ENCODE results near the gene PAK1. TPM values are rescaled to one million over a fixed set of nuclear protein-coding genes. Genes with fewer than 3 reads are reported as not detected.
A peak's percentile ranks its signal among the peaks of the same experiment; 100 is the strongest.

The PAK1 gene
- total RNA-seq = 10 to 100 TPM; 85.7 to 91.5 TPM

DNA sequence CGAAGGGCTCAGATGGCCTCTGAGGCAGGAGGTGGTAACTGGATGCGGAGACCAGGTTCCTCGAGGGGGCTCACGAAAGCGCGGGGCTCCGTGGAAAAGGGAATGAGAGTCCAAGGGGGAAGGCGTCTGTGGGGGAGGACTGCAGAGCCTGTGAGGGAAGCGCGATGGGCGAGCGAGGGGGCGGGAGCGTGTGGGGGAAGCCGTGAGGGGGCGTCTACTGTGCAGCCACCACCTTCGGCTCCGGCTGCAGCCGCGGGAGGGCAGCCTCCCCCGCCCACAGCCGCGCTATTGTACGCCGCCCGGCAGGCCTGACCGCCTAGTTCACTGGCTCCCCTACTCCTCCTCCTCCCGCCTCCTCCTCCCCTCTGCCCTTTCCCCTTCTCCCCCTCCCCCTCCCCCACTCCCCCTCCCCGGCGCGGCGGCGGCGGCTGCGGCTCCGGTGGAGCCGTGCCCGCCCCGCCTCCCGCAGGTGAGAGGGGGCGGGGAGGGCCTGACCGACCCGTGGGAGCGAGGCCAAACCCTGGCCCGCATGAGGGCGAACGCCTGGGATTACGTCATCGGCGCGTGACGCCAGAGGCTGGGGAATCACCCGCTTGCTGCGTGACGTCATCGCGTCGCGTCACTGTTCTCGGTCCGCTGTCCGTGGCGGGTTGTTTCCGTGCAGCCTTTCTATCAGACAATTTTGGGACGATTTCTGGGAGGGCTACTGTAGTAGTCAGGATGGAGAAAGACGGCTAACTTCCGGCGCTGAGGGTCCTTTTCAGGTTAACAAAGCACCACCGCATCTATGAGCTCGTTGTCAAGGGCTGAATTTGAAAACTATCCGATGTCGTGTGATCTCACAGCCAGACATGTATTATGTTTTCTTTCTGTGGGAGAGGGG lies at the start of gene PAK1:
Gene PAK1 (minus strand): TSS at position 294 of the 883 bp plus-strand sequence. CDS start 81,574 bp downstream, outside the sequence.
- ATAC-seq = peak; percentile 81
- peak within 1 kb of the TSS; percentile 87 for H3K27ac Mint-ChIP-seq
- ChIA-PET CTCF (interaction anchor here (1.0 to 1.1 kb wide), 3 partner anchors 24 to 62 kb away, joined by 3 to 4 read pairs (median 3); no protein-coding TSS in a partner anchor), POLR2A (interaction anchor here (1.2 kb wide), 1 partner anchor 24 kb away, joined by 3 read pairs; no protein-coding TSS in a partner anchor)
- no peaks in the 10 kb centered on the region for H3K9me3 Mint-ChIP-seq (ENCODE audit: insufficient read depth)
- H3K36me3 Mint-ChIP-seq (ENCODE audit: low read depth) = no peaks in the 10 kb centered on the region
- peaks cover 34% of the 10 kb centered on the region for H3K4me1 Mint-ChIP-seq (ENCODE audit: low read depth)
- peak; percentile 90 for DNase-seq
- H3K4me3 Mint-ChIP-seq = peak within 1 kb of the TSS; percentile 82
- peaks cover 19% of the 10 kb centered on the region for H3K27me3 Mint-ChIP-seq (ENCODE audit: low read depth)

DNA sequence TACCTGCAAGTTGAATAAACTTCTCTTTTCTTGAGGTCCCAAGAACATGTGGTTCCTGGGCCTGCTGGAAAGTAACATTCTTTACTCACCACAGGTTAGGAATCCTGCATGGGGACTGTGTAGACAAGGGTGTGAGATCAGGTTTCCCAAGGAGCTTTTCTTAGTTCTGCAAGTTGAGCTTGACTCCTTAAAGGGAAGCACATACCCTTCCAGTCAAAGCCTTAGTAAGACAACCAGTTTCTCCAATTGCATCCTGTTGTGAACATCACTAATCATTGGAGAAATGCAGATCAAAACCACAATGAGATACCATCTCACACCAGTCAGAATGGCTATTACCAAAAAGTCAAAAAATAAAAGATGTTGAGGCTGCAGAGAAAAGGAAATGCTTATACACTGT lies 48.3 kb upstream of the PAK1 start:
- DNase-seq (no peak), ATAC-seq (no peak)
- ChIA-PET CTCF (no interaction called here), POLR2A (no interaction called here)
- no peaks in the 10 kb centered on the region for H3K36me3 Mint-ChIP-seq (ENCODE audit: low read depth)
- no peak overlapping the region for H3K27ac Mint-ChIP-seq
- no peaks in the 10 kb centered on the region for H3K4me1 Mint-ChIP-seq (ENCODE audit: low read depth)
- H3K9me3 Mint-ChIP-seq (ENCODE audit: insufficient read depth) = no peaks in the 10 kb centered on the region
- no peak overlapping the region for H3K4me3 Mint-ChIP-seq
- H3K27me3 Mint-ChIP-seq (ENCODE audit: low read depth) = peaks cover 6% of the 10 kb centered on the region

DNA sequence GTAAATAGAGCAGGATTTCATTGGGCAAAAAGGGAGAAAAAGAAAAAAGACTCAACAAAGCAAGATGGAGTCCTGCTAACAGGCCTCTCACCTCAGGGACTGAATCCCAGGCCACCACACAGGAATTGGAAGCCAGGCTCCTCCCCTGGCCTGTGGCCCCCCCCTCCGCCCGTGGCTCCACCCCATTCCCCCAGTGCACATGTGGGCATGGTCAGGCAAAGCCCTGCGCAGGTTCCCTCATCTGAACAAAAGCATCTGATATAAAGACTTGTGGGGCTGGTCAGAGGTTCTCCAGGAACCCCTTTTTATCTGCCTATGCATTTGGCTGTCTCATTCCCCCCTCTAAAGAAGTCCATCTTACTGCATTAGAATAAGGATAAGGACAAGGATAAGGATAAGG lies 46.0 kb upstream of the PAK1 start:
- CTCF ChIA-PET = no interaction called here
- ATAC-seq = no peak
- H3K4me1 Mint-ChIP-seq (ENCODE audit: low read depth) = no peaks in the 10 kb centered on the region

DNA sequence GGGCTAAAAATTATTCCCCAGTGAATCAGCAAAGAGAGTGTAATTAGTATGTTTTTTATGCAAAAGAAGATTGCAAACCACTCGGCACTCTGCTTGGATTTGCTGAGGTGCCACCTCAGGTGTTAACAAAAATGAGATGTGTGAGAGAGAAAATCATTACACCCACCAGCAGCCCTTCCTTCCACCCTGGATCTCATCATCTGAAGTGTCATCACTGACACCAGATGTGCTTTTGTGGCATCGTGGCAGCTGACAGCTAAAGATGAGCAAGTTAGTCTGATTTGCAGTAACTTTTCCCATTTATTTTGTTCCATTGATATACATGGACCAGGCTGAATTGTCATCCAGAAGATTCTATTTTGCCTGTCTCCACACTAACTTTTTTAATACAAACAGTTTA lies 44.6 kb upstream of the PAK1 start:
- no peaks in the 10 kb centered on the region for H3K36me3 Mint-ChIP-seq (ENCODE audit: low read depth)
- no peak overlapping the region for H3K27ac Mint-ChIP-seq
- no peaks in the 10 kb centered on the region for H3K4me1 Mint-ChIP-seq (ENCODE audit: low read depth)
- POLR2A ChIA-PET = no interaction called here
- DNase-seq (no peak), ATAC-seq (no peak)
- CTCF ChIA-PET = no interaction called here
- H3K9me3 Mint-ChIP-seq (ENCODE audit: insufficient read depth) = no peaks in the 10 kb centered on the region
- H3K4me3 Mint-ChIP-seq = no peak overlapping the region
- H3K27me3 Mint-ChIP-seq (ENCODE audit: low read depth) = peaks cover 12% of the 10 kb centered on the region

More for the DNA sequence above, 46.0 kb upstream of the PAK1 start:
- Mint-ChIP-seq H3K36me3 (ENCODE audit: low read depth) (no peaks in the 10 kb centered on the region), H3K27me3 (ENCODE audit: low read depth) (peaks cover 9% of the 10 kb centered on the region), H3K4me3 (no peak overlapping the region), H3K9me3 (ENCODE audit: insufficient read depth) (no peaks in the 10 kb centered on the region), H3K27ac (no peak overlapping the region)
- DNase-seq = no peak
- POLR2A ChIA-PET = no interaction called here

DNA sequence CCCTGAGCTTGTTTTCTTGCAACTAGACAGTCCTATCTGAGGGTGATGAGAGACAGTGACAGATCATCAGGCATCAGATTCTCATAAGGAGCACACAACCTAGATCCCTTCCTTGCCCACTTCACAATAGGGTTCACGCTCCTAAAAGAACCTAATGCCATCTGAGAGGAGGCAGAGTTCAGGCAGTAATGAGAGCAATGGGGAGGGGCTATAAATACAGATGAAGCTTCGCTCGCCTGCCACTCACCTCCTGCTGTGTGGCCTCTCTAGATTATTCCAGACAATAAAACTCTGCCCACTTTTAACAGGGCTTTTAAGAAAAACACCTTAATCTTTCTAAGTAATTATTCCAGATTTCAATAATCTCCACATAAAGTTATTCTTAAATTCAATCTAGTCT lies 43.9 kb upstream of the PAK1 start:
- H3K36me3 Mint-ChIP-seq (ENCODE audit: low read depth) = no peaks in the 10 kb centered on the region
- H3K27ac Mint-ChIP-seq = no peak overlapping the region
- DNase-seq (no peak), ATAC-seq (no peak)
- ChIA-PET POLR2A (no interaction called here), CTCF (no interaction called here)
- H3K9me3 Mint-ChIP-seq (ENCODE audit: insufficient read depth) = no peaks in the 10 kb centered on the region
- no peaks in the 10 kb centered on the region for H3K4me1 Mint-ChIP-seq (ENCODE audit: low read depth)
- H3K27me3 Mint-ChIP-seq (ENCODE audit: low read depth) = peaks cover 12% of the 10 kb centered on the region
- no peak overlapping the region for H3K4me3 Mint-ChIP-seq

- DNase-seq = no peak
- Mint-ChIP-seq H3K4me3 (no peak overlapping the region), H3K4me1 (ENCODE audit: low read depth) (peaks cover 2% of the 10 kb centered on the region), H3K9me3 (ENCODE audit: insufficient read depth) (no peaks in the 10 kb centered on the region), H3K27me3 (ENCODE audit: low read depth) (peaks cover 13% of the 10 kb centered on the region), H3K27ac (no peak overlapping the region), H3K36me3 (ENCODE audit: low read depth) (no peaks in the 10 kb centered on the region)
- CTCF ChIA-PET = no interaction called here
- ATAC-seq = no peak
- POLR2A ChIA-PET = interaction anchor here (0.6 kb wide), 1 partner anchor 136 kb away, joined by 6 read pairs; no protein-coding TSS in a partner anchor
Observed at GRCh38 chr11:77517226-77517625, 43.3 kb upstream of the PAK1 start.

DNA sequence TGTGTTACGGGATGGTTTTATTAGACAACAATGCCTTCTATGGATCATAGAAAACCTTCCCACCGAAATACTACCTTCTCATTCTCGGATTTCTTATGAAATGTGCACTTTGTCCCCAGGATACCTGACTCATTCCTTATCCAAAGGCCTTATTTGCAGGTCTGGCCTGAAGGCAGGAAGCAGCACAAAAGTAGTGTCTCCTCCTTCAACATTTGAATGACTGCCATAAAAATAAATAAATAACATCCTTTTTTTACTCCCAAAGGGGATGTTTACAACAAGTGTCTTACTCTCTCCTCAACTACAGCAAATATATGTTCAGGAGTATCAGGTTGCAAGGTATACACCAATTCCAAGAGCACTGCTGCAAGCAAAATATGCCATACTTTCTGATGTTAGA lies 41.6 kb upstream of the PAK1 start:
- no peak for ATAC-seq
- Mint-ChIP-seq H3K4me1 (ENCODE audit: low read depth) (peaks cover 6% of the 10 kb centered on the region), H3K4me3 (no peak overlapping the region), H3K27ac (no peak overlapping the region), H3K9me3 (ENCODE audit: insufficient read depth) (no peaks in the 10 kb centered on the region), H3K36me3 (ENCODE audit: low read depth) (no peaks in the 10 kb centered on the region), H3K27me3 (ENCODE audit: low read depth) (peaks cover 25% of the 10 kb centered on the region)
- no peak for DNase-seq
- POLR2A ChIA-PET = no interaction called here
- CTCF ChIA-PET = no interaction called here

DNA sequence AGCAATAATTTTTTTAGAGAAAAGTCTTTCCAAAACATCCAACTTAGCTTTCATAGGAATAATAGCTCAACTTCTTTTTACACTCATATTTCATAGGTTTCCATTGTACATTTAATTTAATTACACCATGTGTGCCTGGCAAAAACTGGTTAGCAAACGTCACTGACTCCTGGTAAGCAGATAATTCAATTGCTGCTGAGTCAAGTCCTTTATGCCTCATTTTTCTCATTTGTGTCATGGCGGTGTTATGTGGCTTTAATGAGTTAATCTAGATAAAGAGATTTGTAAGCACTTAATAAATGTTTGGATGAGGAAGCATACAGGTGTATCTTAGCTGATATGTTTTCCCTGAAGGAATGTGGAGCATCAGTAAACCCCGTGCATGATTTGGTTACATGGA lies 41.2 kb upstream of the PAK1 start:
- Mint-ChIP-seq H3K9me3 (ENCODE audit: insufficient read depth) (no peaks in the 10 kb centered on the region), H3K27ac (no peak overlapping the region), H3K27me3 (ENCODE audit: low read depth) (peaks cover 25% of the 10 kb centered on the region), H3K4me3 (no peak overlapping the region), H3K4me1 (ENCODE audit: low read depth) (peaks cover 6% of the 10 kb centered on the region), H3K36me3 (ENCODE audit: low read depth) (no peaks in the 10 kb centered on the region)
- DNase-seq (no peak), ATAC-seq (no peak)
- ChIA-PET CTCF (no interaction called here), POLR2A (no interaction called here)

GRCh38 chr11:77512092-77512491 lies 38.2 kb upstream of the PAK1 start:
- no peak overlapping the region for H3K4me3 Mint-ChIP-seq
- H3K36me3 Mint-ChIP-seq (ENCODE audit: low read depth) = no peaks in the 10 kb centered on the region
- CTCF ChIA-PET = interaction anchor here (0.6 to 1.6 kb wide), 2 partner anchors 11 to 469 kb away, joined by 3 to 4 read pairs; no protein-coding TSS in a partner anchor

GRCh38 chr11:77510851-77511250 lies 37.0 kb upstream of the PAK1 start:
- H3K36me3 Mint-ChIP-seq (ENCODE audit: low read depth) = no peaks in the 10 kb centered on the region
- no peak for DNase-seq
- POLR2A ChIA-PET = no interaction called here
- H3K9me3 Mint-ChIP-seq (ENCODE audit: insufficient read depth) = no peaks in the 10 kb centered on the region
- peaks cover 25% of the 10 kb centered on the region for H3K27me3 Mint-ChIP-seq (ENCODE audit: low read depth)
- ATAC-seq = no peak
- peaks cover 6% of the 10 kb centered on the region for H3K4me1 Mint-ChIP-seq (ENCODE audit: low read depth)
- H3K4me3 Mint-ChIP-seq = no peak overlapping the region
- CTCF ChIA-PET = interaction anchor here (1.6 kb wide), 1 partner anchor 10 kb away, joined by 3 read pairs; no protein-coding TSS in a partner anchor
- H3K27ac Mint-ChIP-seq = no peak overlapping the region

More at GRCh38 chr11:77512092-77512491, 38.2 kb upstream of the PAK1 start:
- POLR2A ChIA-PET = no interaction called here
- Mint-ChIP-seq H3K9me3 (ENCODE audit: insufficient read depth) (no peaks in the 10 kb centered on the region), H3K27me3 (ENCODE audit: low read depth) (peaks cover 18% of the 10 kb centered on the region), H3K27ac (no peak overlapping the region), H3K4me1 (ENCODE audit: low read depth) (peaks cover 6% of the 10 kb centered on the region)
- DNase-seq = no peak
- no peak for ATAC-seq

DNA sequence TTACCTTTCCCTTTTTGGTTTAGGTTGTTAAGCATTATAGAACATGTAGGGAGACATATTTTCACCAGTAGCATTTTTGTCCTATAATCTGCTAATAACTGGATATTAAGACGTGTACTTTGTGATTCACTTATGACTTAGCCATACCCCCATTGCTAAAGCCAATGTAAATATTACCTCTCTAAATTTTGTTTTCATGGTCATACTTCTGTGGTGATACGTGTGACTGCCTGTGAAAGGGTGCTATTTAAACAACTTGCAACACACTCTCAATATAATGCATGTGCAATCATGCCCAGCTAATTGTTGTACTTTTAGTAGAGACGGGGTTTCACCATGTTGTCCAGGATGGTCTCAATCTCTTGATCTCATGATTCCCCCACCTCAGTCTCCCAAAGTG lies 36.2 kb upstream of the PAK1 start:
- ChIA-PET CTCF (no interaction called here), POLR2A (no interaction called here)
- DNase-seq (no peak), ATAC-seq (no peak)
- H3K4me1 Mint-ChIP-seq (ENCODE audit: low read depth) = peaks cover 6% of the 10 kb centered on the region
- no peak overlapping the region for H3K4me3 Mint-ChIP-seq
- peaks cover 29% of the 10 kb centered on the region for H3K27me3 Mint-ChIP-seq (ENCODE audit: low read depth)
- H3K27ac Mint-ChIP-seq = no peak overlapping the region
- no peaks in the 10 kb centered on the region for H3K9me3 Mint-ChIP-seq (ENCODE audit: insufficient read depth)
- H3K36me3 Mint-ChIP-seq (ENCODE audit: low read depth) = no peaks in the 10 kb centered on the region

DNA sequence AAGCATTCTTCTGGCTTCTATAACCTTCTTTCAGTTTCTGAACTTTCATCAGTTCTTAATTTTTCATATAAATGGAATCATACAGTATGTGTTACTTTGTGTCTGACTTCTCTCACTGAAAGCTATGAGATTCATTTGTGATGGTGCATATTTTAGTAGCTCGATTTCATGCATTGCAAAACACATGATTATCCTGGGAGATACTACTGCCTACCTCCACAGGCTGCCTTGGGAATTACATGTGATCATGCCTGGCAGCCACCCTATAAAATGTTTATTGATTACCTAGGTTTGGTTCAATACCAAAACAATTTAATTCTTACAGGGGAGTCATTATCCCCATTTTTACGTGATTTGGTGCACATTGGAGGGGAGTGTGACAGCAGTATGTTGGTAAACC lies 34.1 kb upstream of the PAK1 start:
- Mint-ChIP-seq H3K27me3 (ENCODE audit: low read depth) (peaks cover 28% of the 10 kb centered on the region), H3K27ac (no peak overlapping the region), H3K36me3 (ENCODE audit: low read depth) (no peaks in the 10 kb centered on the region), H3K4me1 (ENCODE audit: low read depth) (peaks cover 6% of the 10 kb centered on the region), H3K9me3 (ENCODE audit: insufficient read depth) (no peaks in the 10 kb centered on the region), H3K4me3 (no peak overlapping the region)
- DNase-seq (no peak), ATAC-seq (no peak)
- POLR2A ChIA-PET = no interaction called here
- CTCF ChIA-PET = no interaction called here

All from activated CD8-positive, alpha-beta T cell treated with anti-CD3 and anti-CD28 coated beads, Interleukin-2, amount 10 ng/mL, durations not matched to agents 7 days and 5 days (primary cell).